HG03558 (cell line): ENCODE data around the gene ACSL6.

Experiments used
- ATAC-seq: cut with Tn5 transposase; IDR thresholded peaks from one replicate; pipeline ENCODE4 v1.9.1; 2021; ENCODE audit warnings: moderate number of reproducible peaks; ENCODE audit not compliant: unreplicated experiment; ENCODE audit errors: extremely low read depth

The ACSL6 gene

GRCh38 chr5:131986161-131986912, 25.1 kb downstream of the ACSL6 start:
- ATAC-seq = no peak

- ATAC-seq = no peak
Observed at GRCh38 chr5:131984956-131985665, 26.3 kb downstream of the ACSL6 start.

GRCh38 chr5:131983244-131983771, 28.1 kb downstream of the ACSL6 start:
- ATAC-seq = no peak

- ATAC-seq = no peak
Observed at GRCh38 chr5:131981516-131981915, 29.9 kb downstream of the ACSL6 start.

GRCh38 chr5:131980696-131981095, 30.8 kb downstream of the ACSL6 start:
- ATAC-seq = no peak

GRCh38 chr5:131979816-131980215, 31.6 kb downstream of the ACSL6 start:
- no peak for ATAC-seq

- no peak for ATAC-seq
Observed at GRCh38 chr5:131977212-131977604, 34.2 kb downstream of the ACSL6 start.

- no peak for ATAC-seq
Observed at GRCh38 chr5:131976414-131977211, 34.8 kb downstream of the ACSL6 start.

GRCh38 chr5:131974956-131975726, 36.3 kb downstream of the ACSL6 start:
- ATAC-seq = no peak

- ATAC-seq = no peak
Observed at GRCh38 chr5:131974622-131974955, 36.9 kb downstream of the ACSL6 start.

GRCh38 chr5:131974016-131974415, 37.4 kb downstream of the ACSL6 start:
- no peak for ATAC-seq

GRCh38 chr5:131973089-131973712, 38.3 kb downstream of the ACSL6 start:
- no peak for ATAC-seq

- ATAC-seq = no peak
Observed at GRCh38 chr5:131968396-131968954, 43.0 kb downstream of the ACSL6 start.

- ATAC-seq = no peak
Observed at GRCh38 chr5:131966551-131966950, 44.9 kb downstream of the ACSL6 start.

- no peak for ATAC-seq
Observed at GRCh38 chr5:131965826-131966415, 45.5 kb downstream of the ACSL6 start.

GRCh38 chr5:131959906-131960305, 51.6 kb downstream of the ACSL6 start:
- no peak for ATAC-seq

- ATAC-seq = no peak
Observed at GRCh38 chr5:131959136-131959535, 52.3 kb downstream of the ACSL6 start.

GRCh38 chr5:131957721-131958441, 53.6 kb downstream of the ACSL6 start:
- ATAC-seq = no peak
